Keratinocyte (primary cell): ENCODE results near the gene CCDC137.
"Not testable (repeated sequence)": the region's sequence is repeated elsewhere in the genome, so short reads cannot be mapped to it uniquely, and the experiment has no call there.

Experiments used
- CTCF ChIP-seq, 3 experiments: IDR thresholded peaks in 1 of 3; conservative IDR thresholded peaks in 1 of 3; optimal IDR thresholded peaks in 1 of 3; 2 replicates in 2 of 3; 3 replicates in 1 of 3; pipeline versions ENCODE3 to v1.5.1; 2011; ENCODE audit warnings: low read length in 3 of 3, mild to moderate bottlenecking in 3 of 3, moderate library complexity in 2 of 3, control low read depth in 1 of 3, inconsistent platforms in 1 of 3; ENCODE audit not compliant: insufficient read depth in 2 of 3; ENCODE audit errors: extremely low read depth in 1 of 3
- EZH2 ChIP-seq: IDR thresholded peaks from one replicate; pipeline ENCODE4 v1.6.1; 2012; ENCODE audit warnings: inconsistent platforms, mild to moderate bottlenecking, low read length, moderate library complexity

GRCh38 chr17:81618307-81618706, 48.2 kb upstream of the CCDC137 start:
- not testable (repeated sequence) for TF ChIP-seq CTCF (optimal IDR thresholded peaks at IDR 0.05 in 1 of 3, IDR thresholded peaks at IDR 0.05 in 1 of 3, conservative IDR thresholded peaks at IDR 0.05 in 1 of 3; ENCODE audit: extremely low read depth in 1 of 3, insufficient read depth in 2 of 3, low read length in 3 of 3); EZH2
